ENCODE data around the gene LIMCH1. TPM values are rescaled to one million over a fixed set of nuclear protein-coding genes. Genes with fewer than 3 reads are reported as not detected.

Gene LIMCH1
- total RNA-seq, 1 experiment from 2014 or later, result 10.4 TPM

Other genes starting within 250 kb of the LIMCH1 start
- not detected for gene PHOX2B, start 210.6 kb downstream of the LIMCH1 start, total RNA-seq (2021; ENCODE audit: unreplicated experiment)